OCI-LY7 (cell line): ENCODE data around the gene C3. TPM values are rescaled to one million over a fixed set of nuclear protein-coding genes. Genes with fewer than 3 reads are reported as not detected.

Source experiments
- BruUV-seq: library from RNA; stranded (reverse); fragments of 400-500 nt; replicated peaks from 2 replicates; lab custom pipeline; 2021; lab: Mats Ljungman, UMichigan
- CTCF ChIA-PET: fragments of 300-600 bp; sonication (Branson Sonifier 250); formaldehyde crosslinking; loops from one replicate; lab custom pipeline; 2022; ENCODE audit warnings: antibody characterized with exemption; ENCODE audit not compliant: unreplicated experiment; lab: Charles Lee
- POLR2A ChIA-PET: fragments of 300-600 bp; sonication (Branson Sonifier 250); formaldehyde crosslinking; loops from one replicate; lab custom pipeline; 2022; ENCODE audit warnings: antibody characterized with exemption; lab: Charles Lee
- DNase-seq: peaks from one replicate; pipeline ENCODE4 v3.0.0-alpha.2; 2015; ENCODE audit warnings: low spot score
- H2AFZ ChIP-seq: fragments of 200-600 bp; sonication (generic), shearing (Covaris generic); 2 replicates; pipeline ENCODE4 v1.6.1; 2014; ENCODE audit warnings: mild to moderate bottlenecking, antibody characterized with exemption, low read length, moderate library complexity
- H3K27ac ChIP-seq: fragments of 200-600 bp; sonication (generic); 2 replicates; pipeline ENCODE4 v1.5.1; 2014; ENCODE audit warnings: mixed run types, low read depth, mild to moderate bottlenecking, moderate library complexity, low read length, inconsistent platforms; ENCODE audit not compliant: poor library complexity, severe bottlenecking
- H3K36me3 ChIP-seq: fragments of 200-600 bp; sonication (generic); 2 replicates; pipeline ENCODE4 v1.6.1; 2014; ENCODE audit warnings: mild to moderate bottlenecking, antibody characterized with exemption, low read length, moderate library complexity, mixed read lengths; ENCODE audit not compliant: insufficient read depth
- H3K4me1 ChIP-seq: fragments of 200-600 bp; sonication (generic); 2 replicates; pipeline ENCODE4 v1.5.1; 2014; ENCODE audit warnings: mild to moderate bottlenecking, low read length; ENCODE audit not compliant: insufficient read depth, poor library complexity, severe bottlenecking
- H3K4me2 ChIP-seq: fragments of 200-600 bp; sonication (generic); 2 replicates; pipeline ENCODE4 v1.6.1; 2014; ENCODE audit warnings: mild to moderate bottlenecking, low read length
- H3K4me3 ChIP-seq: fragments of 200-600 bp; sonication (generic); 2 replicates; pipeline ENCODE4 v1.5.1; 2014; ENCODE audit warnings: mild to moderate bottlenecking, low read depth, low read length; ENCODE audit not compliant: poor library complexity, severe bottlenecking
- H3K79me2 ChIP-seq: fragments of 200-600 bp; sonication (generic); 2 replicates; pipeline ENCODE4 v1.6.1; 2016; ENCODE audit warnings: low read depth, mild to moderate bottlenecking, low read length, moderate library complexity, mixed read lengths; ENCODE audit not compliant: insufficient read depth
- H3K9me2 ChIP-seq: fragments of 200-600 bp; sonication (generic); 2 replicates; pipeline ENCODE4 v1.6.1; 2016; ENCODE audit warnings: mild to moderate bottlenecking, low read length, mixed read lengths; ENCODE audit not compliant: insufficient read depth
- H3K9me3 ChIP-seq: fragments of 200-600 bp; sonication (generic); 2 replicates; pipeline ENCODE4 v1.6.1; 2014; ENCODE audit warnings: mild to moderate bottlenecking, mixed run types, low read length, mixed read lengths
- H4K20me1 ChIP-seq: fragments of 200-600 bp; sonication (generic); 2 replicates; pipeline ENCODE4 v1.6.1; 2014; ENCODE audit warnings: mild to moderate bottlenecking, antibody characterized with exemption, low read length, moderate library complexity, mixed read lengths; ENCODE audit not compliant: insufficient read depth
- EZH2phosphoT487 ChIP-seq: fragments of 200-600 bp; sonication (generic); IDR thresholded peaks from 2 replicates; pipeline ENCODE4 v1.6.1; 2018; ENCODE audit warnings: low read depth, borderline replicate concordance, mild to moderate bottlenecking, mixed run types, antibody characterized with exemption, low read length, moderate library complexity, mixed read lengths
- intact Hi-C: fragments of 100-400 bp; cut with micrococcal nuclease; formaldehyde crosslinking; loops from one replicate; pipeline ENCODE4 v1.10.0; 2022; ENCODE audit not compliant: unreplicated experiment
- total RNA-seq, 2 experiments: library from RNA; depleted of rRNA in 1 of 2; stranded (reverse); fragments of >200 nt in 1 of 2; shearing (Covaris generic) in 1 of 2; gene quantifications; 2 replicates each; pipeline ENCODE4 v1.2.3, GENCODE V29; 2014 to 2022
- TF ChIP-seq, protein P1 (sequence below): fragments of 200-600 bp; sonication (generic); conservative IDR thresholded peaks from 2 replicates; pipeline ENCODE4 v1.5.1; 2014; ENCODE audit warnings: mild to moderate bottlenecking, antibody characterized with exemption, low read length, moderate library complexity, mixed read lengths

C3 gene
- total RNA-seq, 2 experiments from 2014 or later = 0.13 TPM; not detected in 1

DNA sequence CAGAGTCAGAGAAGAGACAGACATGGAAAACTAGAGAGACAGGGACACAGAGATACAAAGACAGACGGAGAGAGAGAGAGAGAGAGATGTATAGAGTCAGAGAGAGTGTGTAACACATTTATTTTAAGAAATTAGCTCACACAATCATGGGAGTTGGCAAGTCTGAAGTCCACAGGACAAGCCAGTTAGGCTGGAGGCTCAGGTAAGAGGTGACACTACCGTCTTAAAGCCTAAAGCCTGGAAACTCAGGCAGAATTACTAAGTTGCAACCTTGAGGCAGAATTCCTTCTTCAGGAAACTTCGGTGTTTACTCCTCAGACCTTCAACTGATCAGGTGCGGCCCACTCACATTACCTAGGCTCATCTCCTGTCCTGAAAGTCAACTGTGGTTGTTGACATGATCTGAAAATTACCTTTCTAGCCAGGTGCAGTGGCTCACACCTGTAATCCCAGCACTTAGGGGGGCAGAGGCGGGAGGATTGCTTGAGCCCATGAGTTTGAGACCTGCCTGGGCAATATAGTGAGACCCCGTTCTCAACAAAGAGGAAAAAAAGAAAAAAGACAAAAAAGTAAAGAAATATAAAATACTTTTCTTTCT lies 47.7 kb downstream of the C3 start:
- Histone ChIP-seq H3K9me2 (no peaks in the 10 kb centered on the region), H3K9me3 (no peaks in the 10 kb centered on the region), H3K27ac (no peak overlapping the region), H4K20me1 (no peaks in the 10 kb centered on the region), H3K4me3 (no peak overlapping the region), H2AFZ (no peak overlapping the region), H3K4me2 (no peak overlapping the region), H3K4me1 (peaks cover 26% of the 10 kb centered on the region), H3K79me2 (no peaks in the 10 kb centered on the region), H3K36me3 (no peaks in the 10 kb centered on the region)
- intact Hi-C loops = no loop called here
- ChIA-PET CTCF (no interaction called here), POLR2A (interaction anchor here (0.6 kb wide), 1 partner anchor 22 kb away, joined by 4 read pairs; no protein-coding TSS in a partner anchor)
- BruUV-seq = no TSS peak
- no peak for DNase-seq
- no peak for TF ChIP-seq EZH2phosphoT487
- TF ChIP-seq, protein P1, sequence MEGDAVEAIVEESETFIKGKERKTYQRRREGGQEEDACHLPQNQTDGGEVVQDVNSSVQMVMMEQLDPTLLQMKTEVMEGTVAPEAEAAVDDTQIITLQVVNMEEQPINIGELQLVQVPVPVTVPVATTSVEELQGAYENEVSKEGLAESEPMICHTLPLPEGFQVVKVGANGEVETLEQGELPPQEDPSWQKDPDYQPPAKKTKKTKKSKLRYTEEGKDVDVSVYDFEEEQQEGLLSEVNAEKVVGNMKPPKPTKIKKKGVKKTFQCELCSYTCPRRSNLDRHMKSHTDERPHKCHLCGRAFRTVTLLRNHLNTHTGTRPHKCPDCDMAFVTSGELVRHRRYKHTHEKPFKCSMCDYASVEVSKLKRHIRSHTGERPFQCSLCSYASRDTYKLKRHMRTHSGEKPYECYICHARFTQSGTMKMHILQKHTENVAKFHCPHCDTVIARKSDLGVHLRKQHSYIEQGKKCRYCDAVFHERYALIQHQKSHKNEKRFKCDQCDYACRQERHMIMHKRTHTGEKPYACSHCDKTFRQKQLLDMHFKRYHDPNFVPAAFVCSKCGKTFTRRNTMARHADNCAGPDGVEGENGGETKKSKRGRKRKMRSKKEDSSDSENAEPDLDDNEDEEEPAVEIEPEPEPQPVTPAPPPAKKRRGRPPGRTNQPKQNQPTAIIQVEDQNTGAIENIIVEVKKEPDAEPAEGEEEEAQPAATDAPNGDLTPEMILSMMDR = no peak

DNA sequence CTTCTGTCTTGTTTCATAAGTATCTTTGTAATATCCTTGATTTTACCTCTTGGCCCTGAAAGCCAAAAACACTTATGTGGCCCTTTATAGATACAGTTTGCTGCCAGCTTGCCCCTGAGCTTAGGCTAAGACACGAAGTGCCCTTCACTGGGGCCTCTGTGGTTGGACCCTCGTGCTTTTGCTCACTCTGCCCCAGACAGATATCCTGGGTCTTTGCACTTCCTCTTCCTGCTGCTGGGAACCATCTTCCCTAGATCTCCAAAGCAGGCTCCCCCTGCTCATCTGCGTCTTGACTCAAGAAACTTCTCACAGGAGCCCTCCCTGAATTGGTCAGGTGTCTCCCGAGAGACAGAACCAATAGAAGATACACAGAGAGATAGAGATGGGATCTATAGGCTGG lies 48.5 kb downstream of the C3 start:
- DNase-seq = no peak
- no peak overlapping the region for H2AFZ ChIP-seq
- H3K79me2 ChIP-seq = no peaks in the 10 kb centered on the region
- ChIA-PET POLR2A (no interaction called here), CTCF (no interaction called here)
- no peaks in the 10 kb centered on the region for H3K9me3 ChIP-seq
- H3K4me2 ChIP-seq = no peak overlapping the region
- no peaks in the 10 kb centered on the region for H4K20me1 ChIP-seq
- H3K36me3 ChIP-seq = no peaks in the 10 kb centered on the region
- TF ChIP-seq EZH2phosphoT487 = no peak
- TF ChIP-seq, protein P1 = no peak
- no TSS peak for BruUV-seq
- H3K4me3 ChIP-seq = no peak overlapping the region
- H3K4me1 ChIP-seq = peaks cover 26% of the 10 kb centered on the region
- H3K27ac ChIP-seq = no peak overlapping the region
- intact Hi-C loops = no loop called here
- H3K9me2 ChIP-seq = no peaks in the 10 kb centered on the region

DNA sequence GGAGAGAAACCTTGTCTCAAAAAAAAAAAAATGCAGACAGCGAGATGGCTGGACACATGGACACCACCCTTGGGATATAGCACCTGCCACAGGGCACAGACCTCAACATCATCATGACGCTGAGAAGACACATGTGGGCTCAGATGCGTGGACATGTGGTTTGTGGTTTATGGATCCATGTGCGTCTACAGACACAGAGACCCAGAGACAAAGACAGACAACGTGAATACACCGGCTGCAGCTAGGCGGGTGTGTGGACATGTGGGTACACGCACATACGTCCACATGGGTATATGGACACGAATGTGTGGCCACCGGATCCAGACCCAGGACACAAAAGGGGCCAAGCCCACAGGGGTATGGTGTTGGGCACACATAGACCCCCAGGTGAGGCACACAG lies 51.8 kb downstream of the C3 start:
- Histone ChIP-seq H3K4me1 (peaks cover 16% of the 10 kb centered on the region), H3K4me3 (no peak overlapping the region), H2AFZ (no peak overlapping the region), H3K27ac (no peak overlapping the region), H3K9me3 (no peaks in the 10 kb centered on the region), H3K79me2 (no peaks in the 10 kb centered on the region), H3K4me2 (no peak overlapping the region), H3K36me3 (no peaks in the 10 kb centered on the region), H4K20me1 (no peaks in the 10 kb centered on the region), H3K9me2 (no peaks in the 10 kb centered on the region)
- ChIA-PET POLR2A (no interaction called here), CTCF (no interaction called here)
- DNase-seq = no peak
- no peak for TF ChIP-seq EZH2phosphoT487
- TF ChIP-seq, protein P1 = no peak
- intact Hi-C loops = no loop called here
- BruUV-seq = no TSS peak
